OCI-LY7 (cell line): Measurements from ENCODE around the gene TLE5.

ENCODE experiments used
- CTCF ChIP-seq: fragments of 200-600 bp; sonication (generic); conservative IDR thresholded peaks from 2 replicates; pipeline ENCODE4 v1.5.1; 2014; ENCODE audit warnings: mild to moderate bottlenecking, antibody characterized with exemption, low read length, moderate library complexity, mixed read lengths
- EZH2phosphoT487 ChIP-seq: fragments of 200-600 bp; sonication (generic); IDR thresholded peaks from 2 replicates; pipeline ENCODE4 v1.6.1; 2018; ENCODE audit warnings: low read depth, borderline replicate concordance, mild to moderate bottlenecking, mixed run types, antibody characterized with exemption, low read length, moderate library complexity, mixed read lengths

- no peak for TF ChIP-seq CTCF
- no peak for TF ChIP-seq EZH2phosphoT487
Measured at GRCh38 chr19:3098515-3099346, 36.4 kb upstream of the TLE5 start.
